MG63 (cell line): ENCODE data around the gene RPH3AL. TPM values are rescaled to one million over a fixed set of nuclear protein-coding genes. Genes with fewer than 3 reads are reported as not detected.
"Not testable (repeated sequence)": the region's sequence is repeated elsewhere in the genome, so short reads cannot be mapped to it uniquely, and the experiment has no call there.

Source experiments
- DNase-seq: peaks from one replicate; pipeline ENCODE4 v3.0.0-alpha.2; 2020
- H3K27me3 ChIP-seq: fragments of 250-450 bp; sonication (Bioruptor Pico); 2 replicates; pipeline ENCODE4 v1.5.1; 2020; ENCODE audit warnings: mild to moderate bottlenecking, moderate library complexity
- H3K36me3 ChIP-seq: fragments of 250-450 bp; sonication (Bioruptor Pico); 2 replicates; pipeline ENCODE4 v1.5.1; 2020; ENCODE audit warnings: mild to moderate bottlenecking, moderate library complexity
- H3K4me3 ChIP-seq: fragments of 250-450 bp; sonication (Bioruptor Pico); 2 replicates; pipeline ENCODE4 v1.5.1; 2020; ENCODE audit warnings: mild to moderate bottlenecking, moderate library complexity
- H3K9me3 ChIP-seq: fragments of 250-450 bp; sonication (Bioruptor Pico); 2 replicates; pipeline ENCODE4 v1.5.1; 2020; ENCODE audit warnings: mild to moderate bottlenecking, moderate library complexity
- total RNA-seq: library from RNA; depleted of rRNA; stranded (reverse); fragments of >200 nt; shearing (Covaris generic); gene quantifications from 2 replicates; pipeline ENCODE4 v1.2.3, GENCODE V29; 2014; ENCODE audit warnings: low replicate concordance

The RPH3AL gene
- total RNA-seq, 1 experiment from 2014 or later: 2.3 TPM

GRCh38 chr17:225551-225950 is 127.1 kb downstream of the RPH3AL start:
- H3K36me3 ChIP-seq: no peaks in the 10 kb centered on the region
- H3K27me3 ChIP-seq: no peaks in the 10 kb centered on the region
- H3K9me3 ChIP-seq: no peaks in the 10 kb centered on the region
- H3K4me3 ChIP-seq: no peak overlapping the region
- no peak for DNase-seq

GRCh38 chr17:224576-224975 is 128.0 kb downstream of the RPH3AL start:
- H3K36me3 ChIP-seq, H3K4me3 ChIP-seq, H3K27me3 ChIP-seq, DNase-seq, H3K9me3 ChIP-seq: not testable (repeated sequence)

DNA sequence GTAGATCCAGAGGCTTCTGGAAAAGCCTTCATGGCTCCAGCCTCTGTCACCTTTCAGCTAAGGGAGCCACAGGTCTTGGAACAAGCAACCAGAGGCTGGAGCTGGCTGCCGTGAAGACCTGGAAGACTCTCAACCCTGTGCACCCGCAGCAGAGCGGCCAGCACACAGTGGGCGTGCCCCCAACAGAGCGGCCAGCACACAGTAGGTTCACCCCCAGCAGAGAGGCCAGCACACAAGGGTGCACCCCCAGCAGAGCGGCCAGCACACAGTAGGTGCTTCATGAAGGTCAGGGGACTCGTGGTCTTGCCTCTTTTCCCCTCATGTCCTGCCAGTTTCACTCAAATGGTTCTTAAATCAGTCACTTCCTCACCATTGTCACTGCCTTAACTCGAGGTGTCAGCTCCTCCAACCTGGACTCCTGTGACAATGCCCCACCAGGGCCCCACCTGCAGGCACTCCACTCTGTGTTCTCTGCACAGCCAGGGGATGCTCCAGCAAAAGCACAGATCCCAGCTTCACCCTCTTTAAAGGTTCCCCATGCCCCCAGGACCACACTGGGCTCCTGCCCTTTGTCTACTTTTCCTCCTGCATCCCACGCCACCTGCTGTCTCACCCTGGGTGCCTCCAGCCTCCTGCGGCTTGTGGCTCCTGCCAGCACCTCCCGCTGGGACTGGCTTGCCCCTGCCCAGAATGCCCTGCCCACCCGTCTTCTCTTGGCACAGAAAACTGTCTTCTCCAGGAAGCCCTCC is 128.7 kb downstream of the RPH3AL start:
- DNase-seq: no peak

GRCh38 chr17:222172-222571 is 130.4 kb downstream of the RPH3AL start:
- DNase-seq: no peak
- H3K4me3 ChIP-seq: no peak overlapping the region

More for the DNA sequence above, 128.7 kb downstream of the RPH3AL start:
- Histone ChIP-seq H3K4me3 (no peak overlapping the region), H3K27me3 (no peaks in the 10 kb centered on the region), H3K9me3 (no peaks in the 10 kb centered on the region), H3K36me3 (no peaks in the 10 kb centered on the region)

DNA sequence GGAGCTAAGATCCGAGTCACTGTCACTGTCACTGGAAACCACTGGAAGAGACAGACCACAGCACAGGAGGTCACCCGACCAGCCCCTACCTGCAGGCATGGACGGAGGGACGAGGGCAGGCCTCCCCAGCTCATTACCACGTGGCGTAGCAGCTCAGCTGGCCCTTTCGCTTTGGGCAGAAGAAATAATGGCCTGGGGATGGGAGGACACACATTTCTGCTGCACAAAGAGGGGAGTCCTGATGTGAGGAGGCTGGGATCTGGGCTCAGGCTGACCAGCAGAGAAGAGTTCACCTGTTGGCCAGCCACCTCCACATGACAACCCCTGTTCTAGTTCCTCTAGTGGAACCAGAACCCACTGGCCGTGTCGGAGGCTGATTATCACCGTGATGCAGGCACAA is 132.9 kb downstream of the RPH3AL start:
- no peak for DNase-seq
- Histone ChIP-seq H3K27me3 (no peaks in the 10 kb centered on the region), H3K4me3 (no peak overlapping the region), H3K9me3 (no peaks in the 10 kb centered on the region), H3K36me3 (no peaks in the 10 kb centered on the region)

More at GRCh38 chr17:222172-222571, 130.4 kb downstream of the RPH3AL start:
- Histone ChIP-seq H3K9me3 (no peaks in the 10 kb centered on the region), H3K27me3 (no peaks in the 10 kb centered on the region), H3K36me3 (no peaks in the 10 kb centered on the region)

- DNase-seq: no peak
- no peaks in the 10 kb centered on the region for H3K27me3 ChIP-seq
- no peaks in the 10 kb centered on the region for H3K36me3 ChIP-seq
- H3K9me3 ChIP-seq: no peaks in the 10 kb centered on the region
- H3K4me3 ChIP-seq: no peak overlapping the region
These were observed 134.0 kb downstream of the RPH3AL start for GRCh38 chr17:218432-219110.

- no peaks in the 10 kb centered on the region for H3K27me3 ChIP-seq
- H3K4me3 ChIP-seq: no peak overlapping the region
- no peak for DNase-seq
- H3K36me3 ChIP-seq: no peaks in the 10 kb centered on the region
- no peaks in the 10 kb centered on the region for H3K9me3 ChIP-seq
These were observed 136.0 kb downstream of the RPH3AL start for GRCh38 chr17:216625-217024.

DNA sequence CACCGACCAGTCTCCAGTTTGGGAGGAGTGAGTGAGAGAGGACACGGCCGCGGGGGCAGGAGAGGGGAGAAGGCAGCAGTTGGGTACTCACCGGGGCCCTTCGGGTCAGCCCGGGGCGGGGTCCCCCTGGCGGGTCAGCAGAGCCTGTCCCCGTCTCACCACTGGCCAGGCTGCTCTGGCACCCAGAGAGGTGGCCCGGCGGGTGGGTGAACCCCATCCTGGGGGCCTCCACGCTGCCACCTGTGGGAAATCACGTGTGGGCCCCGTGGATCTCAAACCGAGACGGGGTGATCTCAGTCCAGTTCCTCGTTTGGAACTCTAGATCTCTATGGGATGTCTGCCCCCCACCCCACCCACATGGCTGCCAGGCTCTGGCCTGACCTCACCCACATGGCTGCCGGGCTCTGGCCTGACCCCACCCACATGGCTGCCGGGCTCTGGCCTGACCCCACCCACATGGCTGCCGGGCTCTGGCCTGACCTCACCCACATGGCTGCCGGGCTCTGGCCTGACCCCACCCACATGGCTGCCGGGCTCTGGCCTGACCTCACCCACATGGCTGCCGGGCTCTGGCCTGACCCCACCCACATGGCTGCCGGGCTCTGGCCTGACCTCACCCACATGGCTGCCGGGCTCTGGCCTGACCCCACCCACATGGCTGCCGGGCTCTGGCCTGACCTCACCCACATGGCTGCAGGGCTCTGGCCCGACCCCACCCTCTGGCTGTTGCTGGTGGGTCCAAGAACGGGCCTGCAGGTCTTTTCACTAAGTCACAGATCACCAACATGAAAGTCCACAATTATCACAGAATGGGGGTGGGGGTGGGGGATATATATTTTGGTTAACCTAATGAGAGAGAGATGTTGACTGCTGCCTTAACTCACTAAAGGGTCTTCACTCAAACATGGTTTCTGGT is 136.8 kb downstream of the RPH3AL start:
- H3K4me3 ChIP-seq, H3K9me3 ChIP-seq, DNase-seq, H3K27me3 ChIP-seq, H3K36me3 ChIP-seq: not testable (repeated sequence)

GRCh38 chr17:214881-215331 is 137.7 kb downstream of the RPH3AL start:
- no peaks in the 10 kb centered on the region for H3K27me3 ChIP-seq
- DNase-seq: no peak
- H3K9me3 ChIP-seq: no peaks in the 10 kb centered on the region
- H3K4me3 ChIP-seq: no peak overlapping the region
- H3K36me3 ChIP-seq: no peaks in the 10 kb centered on the region

- H3K4me3 ChIP-seq: no peak overlapping the region
- H3K27me3 ChIP-seq: no peaks in the 10 kb centered on the region
- no peaks in the 10 kb centered on the region for H3K36me3 ChIP-seq
- H3K9me3 ChIP-seq: no peaks in the 10 kb centered on the region
- no peak for DNase-seq
These were observed 139.1 kb downstream of the RPH3AL start for GRCh38 chr17:213286-214105.

DNA sequence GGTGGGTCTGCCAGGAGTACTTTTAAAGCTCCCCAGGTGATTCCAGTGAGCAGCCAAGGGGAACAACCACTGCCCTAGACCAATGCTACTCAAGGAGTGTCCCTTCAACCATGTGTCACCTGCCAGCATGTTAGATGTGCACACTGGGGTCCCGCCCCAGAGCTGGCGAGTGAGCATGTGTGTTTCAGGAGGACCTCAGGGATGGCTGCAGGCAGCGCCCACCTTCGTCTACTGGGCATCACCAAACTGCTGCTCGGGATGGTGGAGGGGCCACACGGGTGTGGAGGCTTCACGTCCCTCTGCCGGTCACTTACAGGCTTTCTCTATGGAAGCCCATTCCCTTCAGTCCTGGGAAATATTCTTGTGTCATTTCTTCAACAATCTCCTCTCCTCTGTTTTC is 142.2 kb downstream of the RPH3AL start:
- Histone ChIP-seq H3K36me3 (no peaks in the 10 kb centered on the region), H3K4me3 (no peak overlapping the region), H3K9me3 (no peaks in the 10 kb centered on the region), H3K27me3 (peaks cover 4% of the 10 kb centered on the region; the same call in 1 of the 2 replicates)
- DNase-seq: no peak

- no peaks in the 10 kb centered on the region for H3K36me3 ChIP-seq
- H3K9me3 ChIP-seq: no peaks in the 10 kb centered on the region
- peaks cover 4% of the 10 kb centered on the region; the same call in 1 of the 2 replicates for H3K27me3 ChIP-seq
- H3K4me3 ChIP-seq: no peak overlapping the region
- no peak for DNase-seq
These were observed 144.2 kb downstream of the RPH3AL start for GRCh38 chr17:208429-208828.

- peaks cover 4% of the 10 kb centered on the region; the same call in 1 of the 2 replicates for H3K27me3 ChIP-seq
- no peak overlapping the region for H3K4me3 ChIP-seq
- no peak for DNase-seq
- no peaks in the 10 kb centered on the region for H3K9me3 ChIP-seq
- H3K36me3 ChIP-seq: no peaks in the 10 kb centered on the region
These were observed 144.8 kb downstream of the RPH3AL start for GRCh38 chr17:207775-208174.

DNA sequence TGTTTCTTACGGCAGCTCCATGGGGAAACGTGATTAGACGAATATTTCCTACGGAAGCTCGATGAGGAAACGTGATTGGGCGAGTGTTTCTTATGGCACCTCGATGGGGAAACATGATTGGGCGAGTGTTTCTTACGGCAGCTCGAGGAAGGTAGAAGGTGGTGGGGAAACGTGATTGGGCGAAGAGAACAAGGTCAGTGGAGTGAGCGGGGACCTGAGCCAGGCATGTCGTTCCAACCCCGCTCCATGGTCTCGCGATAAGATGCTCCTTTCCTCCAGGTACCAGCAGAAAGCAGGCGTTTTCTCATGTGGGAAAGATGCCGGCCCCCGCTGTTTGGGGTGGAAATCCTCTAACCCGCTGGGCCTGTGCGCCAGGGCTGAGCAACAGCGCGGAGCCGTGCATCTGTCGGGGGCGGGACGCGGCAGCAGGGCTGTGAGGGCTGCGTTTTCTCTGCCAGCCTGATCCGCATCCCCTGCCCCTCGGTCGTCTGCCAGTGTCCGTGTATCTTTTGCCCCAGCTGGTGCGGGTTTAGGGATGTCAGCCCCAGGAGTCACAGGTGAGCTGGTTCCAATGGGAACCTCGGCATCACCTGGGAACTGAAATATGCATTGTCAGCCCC is 145.6 kb downstream of the RPH3AL start:
- peaks cover 4% of the 10 kb centered on the region; the same call in 1 of the 2 replicates for H3K27me3 ChIP-seq
- H3K4me3 ChIP-seq: no peak overlapping the region
- H3K9me3 ChIP-seq: no peaks in the 10 kb centered on the region
- no peaks in the 10 kb centered on the region for H3K36me3 ChIP-seq
- DNase-seq: no peak

DNA sequence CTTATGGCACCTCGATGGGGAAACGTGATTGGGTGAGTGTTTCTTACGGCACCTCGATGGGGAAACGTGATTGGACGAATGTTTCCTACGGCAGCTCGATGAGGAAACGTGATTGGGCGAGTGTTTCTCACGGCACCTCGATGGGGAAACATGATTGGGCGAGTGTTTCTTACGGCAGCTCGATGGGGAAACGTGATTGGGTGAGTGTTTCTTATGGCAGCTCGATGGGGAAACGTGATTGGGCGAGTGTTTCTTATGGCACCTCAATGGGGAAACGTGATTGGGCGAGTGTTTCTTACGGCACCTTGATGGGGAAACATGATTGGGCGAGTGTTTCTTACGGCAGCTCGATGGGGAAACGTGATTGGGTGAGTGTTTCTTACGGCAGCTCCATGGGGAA is 146.1 kb downstream of the RPH3AL start:
- H3K27me3 ChIP-seq, H3K36me3 ChIP-seq, H3K4me3 ChIP-seq, DNase-seq, H3K9me3 ChIP-seq: not testable (repeated sequence)

- Histone ChIP-seq H3K4me3 (no peak overlapping the region), H3K9me3 (no peaks in the 10 kb centered on the region), H3K36me3 (no peaks in the 10 kb centered on the region), H3K27me3 (peaks cover 4% of the 10 kb centered on the region; the same call in 1 of the 2 replicates)
- no peak for DNase-seq
These were observed 146.8 kb downstream of the RPH3AL start for GRCh38 chr17:205817-206216.
